HepG2 (cell line): ENCODE data around the gene MAN1C1. TPM values are rescaled to one million over a fixed set of nuclear protein-coding genes. Genes with fewer than 3 reads are reported as not detected.
A peak's percentile ranks its signal among the peaks of the same experiment; 100 is the strongest.

ENCODE experiments used
- ARID2 ChIP-seq: sonication (generic); formaldehyde crosslinking; IDR thresholded peaks from 2 replicates; pipeline ENCODE4 v1.8.1; 2022; ENCODE audit warnings: mild to moderate bottlenecking, missing genetic modification reagents, borderline replicate concordance
- ARNTL ChIP-seq: sonication (generic); formaldehyde crosslinking; IDR thresholded peaks from 2 replicates; pipeline ENCODE4 v1.4.0; 2020; ENCODE audit warnings: mild to moderate bottlenecking, missing genetic modification reagents
- ATF1 ChIP-seq: IDR thresholded peaks from 2 replicates; pipeline ENCODE4 v1.6.1; 2016; ENCODE audit warnings: mild to moderate bottlenecking, control low read depth
- ATM ChIP-seq: fragments of 450-650 bp; IDR thresholded peaks from 2 replicates; pipeline ENCODE4 v1.7.1; 2017; ENCODE audit warnings: mild to moderate bottlenecking, borderline replicate concordance
- HNF4A ChIP-seq: sonication (generic); formaldehyde crosslinking; IDR thresholded peaks from 2 replicates; pipeline ENCODE4 v1.4.0; 2020; ENCODE audit warnings: missing genetic modification reagents
- ISL2 ChIP-seq: sonication (generic); formaldehyde crosslinking; IDR thresholded peaks from 2 replicates; pipeline ENCODE4 v1.5.0; 2020; ENCODE audit warnings: missing genetic modification reagents
- KDM2A ChIP-seq: sonication (generic); formaldehyde crosslinking; IDR thresholded peaks from 2 replicates; pipeline ENCODE4 v1.4.0; 2020; ENCODE audit warnings: low read depth, missing genetic modification reagents, borderline replicate concordance
- KLF12 ChIP-seq: sonication (generic); formaldehyde crosslinking; IDR thresholded peaks from 2 replicates; pipeline ENCODE4 v1.4.0; 2020; ENCODE audit warnings: missing genetic modification reagents, borderline replicate concordance
- MYC ChIP-seq: sonication (generic); formaldehyde crosslinking; IDR thresholded peaks from 2 replicates; pipeline ENCODE4 v1.9.0; 2021; ENCODE audit warnings: missing genetic modification reagents, borderline replicate concordance
- NR2C2 ChIP-seq: sonication (generic); formaldehyde crosslinking; IDR thresholded peaks from 2 replicates; pipeline ENCODE4 v1.4.0; 2020; ENCODE audit warnings: missing genetic modification reagents, mild to moderate bottlenecking, moderate library complexity, borderline replicate concordance
- NR2F2 ChIP-seq: IDR thresholded peaks from 2 replicates; pipeline ENCODE4 v1.6.1; 2012; ENCODE audit warnings: low read depth, inconsistent platforms, borderline replicate concordance
- PTBP1 ChIP-seq: fragments of 200-400 bp; formaldehyde crosslinking; IDR thresholded peaks from 2 replicates; pipeline ENCODE4 v1.6.1; 2018; ENCODE audit warnings: low read length, low read depth; ENCODE audit not compliant: poor library complexity, severe bottlenecking
- THYN1 ChIP-seq: sonication (generic); formaldehyde crosslinking; IDR thresholded peaks from 2 replicates; pipeline ENCODE4 v1.8.1; 2023; ENCODE audit warnings: low read depth, mild to moderate bottlenecking, moderate library complexity, missing genetic modification reagents, borderline replicate concordance
- ZBTB3 ChIP-seq: sonication (generic); formaldehyde crosslinking; IDR thresholded peaks from 2 replicates; pipeline ENCODE4 v1.4.0; 2020; ENCODE audit warnings: low read depth, mild to moderate bottlenecking, moderate library complexity, missing genetic modification reagents, borderline replicate concordance
- ZNF180 ChIP-seq: sonication (generic); formaldehyde crosslinking; IDR thresholded peaks from 2 replicates; pipeline ENCODE4 v1.4.0; 2020; ENCODE audit warnings: low read depth, missing genetic modification reagents, borderline replicate concordance
- ZNF234 ChIP-seq: sonication (generic); formaldehyde crosslinking; conservative IDR thresholded peaks from 2 replicates; pipeline ENCODE4 v1.5.1; 2020; ENCODE audit warnings: mild to moderate bottlenecking, missing genetic modification reagents
- ZNF33A ChIP-seq: sonication (generic); formaldehyde crosslinking; IDR thresholded peaks from 2 replicates; pipeline ENCODE4 v1.5.1; 2020; ENCODE audit warnings: missing genetic modification reagents, mild to moderate bottlenecking, moderate library complexity, borderline replicate concordance
- ZNF598 ChIP-seq: sonication (generic); formaldehyde crosslinking; IDR thresholded peaks from 2 replicates; pipeline ENCODE4 v1.5.1; 2020; ENCODE audit warnings: mild to moderate bottlenecking, missing genetic modification reagents, borderline replicate concordance
- polyA plus RNA-seq, 8 experiments: library from polyadenylated mRNA; depleted of rRNA in 3 of 8; stranded (reverse) in 7 of 8; unstranded in 1 of 8; fragments of >200 nt; fragmentation: Illumina TruSeq in 4 of 8; extraction: Trizol in 4 of 8; gene quantifications; 2 replicates each; pipeline versions ENCODE4 v1.2.1 to v1.2.3, GENCODE V29; 2011 to 2016; ENCODE audit warnings: low read depth in 4 of 8, missing spikeins in 1 of 8, mixed read lengths in 1 of 8; ENCODE audit not compliant: insufficient read depth in 1 of 8
- total RNA-seq, 5 experiments: library from RNA; depleted of rRNA; stranded (reverse); fragments of >200 nt; fragmentation: Illumina TruSeq; extraction: Trizol; gene quantifications; 2 replicates each; pipeline ENCODE4 v1.2.3, GENCODE V29; 2016; ENCODE audit warnings: low read depth in 1 of 5
- TF ChIP-seq, protein P1 (sequence below): sonication (generic); formaldehyde crosslinking; IDR thresholded peaks from 2 replicates; pipeline ENCODE4 v1.4.0; 2020; ENCODE audit warnings: missing genetic modification reagents
- TF ChIP-seq, protein P2 (sequence below): sonication (generic); formaldehyde crosslinking; IDR thresholded peaks from 2 replicates; pipeline ENCODE4 v1.5.1; 2020; ENCODE audit warnings: mild to moderate bottlenecking, moderate library complexity, missing genetic modification reagents
- TF ChIP-seq, protein P3 (sequence below): IDR thresholded peaks from 2 replicates; pipeline ENCODE4 v1.6.1; 2016

Gene MAN1C1
- total and polyA plus RNA-seq, 2 of the 13 experiments (the other 11 are each of a cell fraction or from before 2014, with no cell fraction given) = 0.18 to 0.49 TPM

DNA sequence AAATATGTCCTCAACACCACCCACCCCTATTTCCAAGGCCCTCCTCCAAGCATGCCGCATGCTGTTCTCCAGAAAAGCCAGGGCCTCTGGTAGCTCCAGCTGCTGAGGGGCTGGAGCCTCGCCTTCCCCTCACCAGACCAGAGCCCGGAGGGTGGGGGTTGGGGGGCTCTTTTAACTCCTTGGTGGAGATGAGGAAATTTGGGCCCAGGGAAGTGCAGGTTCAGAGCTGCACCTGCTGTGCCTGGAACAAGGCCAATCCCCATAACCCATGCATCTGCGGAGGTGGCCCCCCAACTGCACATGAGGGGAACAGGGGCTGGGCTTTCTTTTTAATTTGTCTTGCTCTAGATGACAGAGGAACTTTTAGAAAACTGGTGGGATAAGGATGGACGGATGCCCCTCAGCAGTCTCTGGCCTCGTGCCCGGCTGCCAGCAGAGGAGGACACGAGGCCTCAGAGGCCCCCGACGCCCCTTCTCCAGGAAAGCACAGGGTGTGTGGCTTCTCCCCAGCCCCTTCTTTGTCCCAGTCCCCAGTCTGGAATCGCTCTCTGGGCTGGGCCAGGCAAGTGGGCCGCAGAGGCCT is 182.9 kb downstream of the MAN1C1 start (continued):
- TF ChIP-seq MYC (CRISPR knock-in tag) (peak; percentile 27; the same call in 1 of the 2 replicates), ARID2 (CRISPR knock-in tag) (no peak), KLF12 (CRISPR knock-in tag) (no peak), ZBTB3 (CRISPR knock-in tag) (no peak), PTBP1 (no peak), THYN1 (no peak), ZNF33A (CRISPR knock-in tag) (no peak), NR2F2 (no peak), NR2C2 (CRISPR knock-in tag) (no peak), ZNF180 (CRISPR knock-in tag) (no peak), ISL2 (CRISPR knock-in tag) (no peak), HNF4A (CRISPR knock-in tag) (no peak), ARNTL (CRISPR knock-in tag) (no peak), ATF1 (CRISPR knock-in tag) (no peak), ZNF598 (no peak), KDM2A (CRISPR knock-in tag) (no peak), ZNF234 (CRISPR knock-in tag) (no peak), ATM (no peak)
- TF ChIP-seq, protein P1, sequence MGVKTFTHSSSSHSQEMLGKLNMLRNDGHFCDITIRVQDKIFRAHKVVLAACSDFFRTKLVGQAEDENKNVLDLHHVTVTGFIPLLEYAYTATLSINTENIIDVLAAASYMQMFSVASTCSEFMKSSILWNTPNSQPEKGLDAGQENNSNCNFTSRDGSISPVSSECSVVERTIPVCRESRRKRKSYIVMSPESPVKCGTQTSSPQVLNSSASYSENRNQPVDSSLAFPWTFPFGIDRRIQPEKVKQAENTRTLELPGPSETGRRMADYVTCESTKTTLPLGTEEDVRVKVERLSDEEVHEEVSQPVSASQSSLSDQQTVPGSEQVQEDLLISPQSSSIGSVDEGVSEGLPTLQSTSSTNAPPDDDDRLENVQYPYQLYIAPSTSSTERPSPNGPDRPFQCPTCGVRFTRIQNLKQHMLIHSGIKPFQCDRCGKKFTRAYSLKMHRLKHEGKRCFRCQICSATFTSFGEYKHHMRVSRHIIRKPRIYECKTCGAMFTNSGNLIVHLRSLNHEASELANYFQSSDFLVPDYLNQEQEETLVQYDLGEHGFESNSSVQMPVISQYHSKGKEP = no peak
- TF ChIP-seq, protein P2, sequence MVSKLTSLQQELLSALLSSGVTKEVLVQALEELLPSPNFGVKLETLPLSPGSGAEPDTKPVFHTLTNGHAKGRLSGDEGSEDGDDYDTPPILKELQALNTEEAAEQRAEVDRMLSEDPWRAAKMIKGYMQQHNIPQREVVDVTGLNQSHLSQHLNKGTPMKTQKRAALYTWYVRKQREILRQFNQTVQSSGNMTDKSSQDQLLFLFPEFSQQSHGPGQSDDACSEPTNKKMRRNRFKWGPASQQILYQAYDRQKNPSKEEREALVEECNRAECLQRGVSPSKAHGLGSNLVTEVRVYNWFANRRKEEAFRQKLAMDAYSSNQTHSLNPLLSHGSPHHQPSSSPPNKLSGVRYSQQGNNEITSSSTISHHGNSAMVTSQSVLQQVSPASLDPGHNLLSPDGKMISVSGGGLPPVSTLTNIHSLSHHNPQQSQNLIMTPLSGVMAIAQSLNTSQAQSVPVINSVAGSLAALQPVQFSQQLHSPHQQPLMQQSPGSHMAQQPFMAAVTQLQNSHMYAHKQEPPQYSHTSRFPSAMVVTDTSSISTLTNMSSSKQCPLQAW (CRISPR knock-in tag) = no peak
- TF ChIP-seq, protein P3, sequence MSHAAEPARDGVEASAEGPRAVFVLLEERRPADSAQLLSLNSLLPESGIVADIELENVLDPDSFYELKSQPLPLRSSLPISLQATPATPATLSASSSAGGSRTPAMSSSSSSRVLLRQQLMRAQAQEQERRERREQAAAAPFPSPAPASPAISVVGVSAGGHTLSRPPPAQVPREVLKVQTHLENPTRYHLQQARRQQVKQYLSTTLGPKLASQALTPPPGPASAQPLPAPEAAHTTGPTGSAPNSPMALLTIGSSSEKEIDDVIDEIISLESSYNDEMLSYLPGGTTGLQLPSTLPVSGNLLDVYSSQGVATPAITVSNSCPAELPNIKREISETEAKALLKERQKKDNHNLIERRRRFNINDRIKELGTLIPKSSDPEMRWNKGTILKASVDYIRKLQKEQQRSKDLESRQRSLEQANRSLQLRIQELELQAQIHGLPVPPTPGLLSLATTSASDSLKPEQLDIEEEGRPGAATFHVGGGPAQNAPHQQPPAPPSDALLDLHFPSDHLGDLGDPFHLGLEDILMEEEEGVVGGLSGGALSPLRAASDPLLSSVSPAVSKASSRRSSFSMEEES (CRISPR knock-in tag) = no peak
